ENCODE results near the gene REG4. TPM values are rescaled to one million over a fixed set of nuclear protein-coding genes. Genes with fewer than 3 reads are reported as not detected.

The REG4 gene
- total RNA-seq, 1 donor from 2014 or later = not detected

DNA sequence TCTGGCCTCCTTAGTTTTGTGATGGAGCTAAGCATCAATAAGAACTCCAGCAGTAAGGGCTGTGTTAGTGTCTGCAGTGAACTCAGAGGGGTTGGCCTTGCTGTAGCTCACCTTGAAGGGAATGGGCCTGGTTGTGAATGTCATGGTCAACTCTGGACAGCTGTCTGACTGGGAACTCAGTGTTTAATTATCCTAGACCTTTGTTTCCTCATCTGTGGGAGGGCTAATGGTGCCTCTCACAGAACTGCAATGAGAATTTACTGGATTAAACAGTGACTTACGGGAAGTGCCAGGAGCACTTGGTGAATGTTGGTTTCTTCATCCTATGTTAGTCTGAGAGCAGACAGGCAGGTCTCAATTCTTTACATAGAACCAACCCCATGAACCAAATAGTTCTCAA lies 66.2 kb downstream of the REG4 start:
- no peak for FAIRE-seq
- no peak for DNase-seq (ENCODE audit: low spot score in 2 of 2)

DNA sequence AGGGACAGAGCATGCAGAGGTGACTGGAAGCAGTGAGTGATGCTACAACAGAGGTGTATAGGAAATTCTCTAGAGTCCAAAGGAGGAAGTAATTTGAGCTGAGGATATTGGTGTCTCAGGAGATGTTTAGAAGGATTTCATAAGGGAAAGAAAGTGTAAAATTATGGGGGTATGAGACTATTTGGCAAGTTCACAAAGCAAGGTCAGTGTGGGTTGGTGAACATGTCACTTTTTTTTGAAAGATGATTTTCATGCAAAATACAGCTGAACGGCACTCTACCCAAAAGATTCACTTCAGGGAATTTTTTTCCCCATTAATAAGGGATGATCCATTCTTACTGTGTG lies 66.7 kb downstream of the REG4 start:
- DNase-seq (ENCODE audit: low spot score in 2 of 2) (no peak), FAIRE-seq (no peak)

Other genes starting within 250 kb of the REG4 start
- gene ZNF697, start 163.2 kb downstream of the REG4 start, total RNA-seq = 31.4 TPM
- 13.0 TPM for gene PHGDH, start 99.5 kb downstream of the REG4 start, total RNA-seq
- not detected for gene HMGCS2, start 42.6 kb downstream of the REG4 start, total RNA-seq
- not detected for gene ADAM30, start 85.1 kb upstream of the REG4 start, total RNA-seq

All from frontal cortex (tissue), 4 donors.